Measurements from ENCODE around the gene FAM229B.

FAM229B gene, protein sequence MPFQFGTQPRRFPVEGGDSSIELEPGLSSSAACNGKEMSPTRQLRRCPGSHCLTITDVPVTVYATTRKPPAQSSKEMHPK

DNA sequence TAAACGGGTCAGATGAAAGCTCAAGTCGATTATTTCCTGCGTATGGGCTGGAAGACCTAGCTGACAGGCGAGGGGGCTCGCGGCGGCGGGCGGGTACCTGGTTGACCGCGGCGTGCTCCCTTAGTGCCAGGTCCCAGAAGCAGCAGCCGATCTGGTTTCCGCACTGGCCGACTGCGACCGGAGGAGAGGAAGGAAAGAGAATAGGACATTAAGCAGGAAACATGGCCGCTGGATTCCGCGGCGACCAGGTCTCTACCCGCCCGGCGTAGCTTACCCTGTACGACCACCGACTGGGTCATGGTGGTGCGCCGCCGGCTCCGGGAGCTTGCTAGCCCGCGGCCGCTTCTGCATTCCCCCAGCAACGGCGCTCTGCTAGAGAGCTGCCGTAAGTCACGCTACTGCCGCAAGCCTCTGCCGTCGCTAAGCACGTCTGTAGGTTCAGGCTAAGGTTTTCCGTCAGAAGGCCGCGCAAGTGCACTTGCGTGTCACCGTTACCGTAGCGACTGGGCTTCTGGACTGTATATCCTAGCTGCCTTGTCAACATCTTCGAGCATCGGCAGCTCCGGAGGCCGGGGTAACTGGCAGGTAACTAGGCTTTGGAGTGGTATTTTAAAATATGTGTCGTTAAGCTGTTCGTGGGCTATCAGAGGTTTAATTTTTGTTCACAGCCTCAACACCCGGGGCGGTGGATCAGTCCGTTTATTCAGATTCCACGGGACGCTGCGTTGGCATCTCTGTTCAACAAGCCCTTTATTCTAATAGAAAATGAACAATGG is at the start of gene FAM229B, which contains the start of gene TUBE1:
Gene FAM229B, plus strand, starts transcription at position 456 of the 776 bp plus-strand sequence. CDS start 11,693 bp downstream, outside the sequence.
Gene TUBE1, minus strand, starts transcription at position 347 of the 776 bp plus-strand sequence. Its CDS starts 48 bp downstream, at position 299.
- TF ChIP-seq, protein P1, sequence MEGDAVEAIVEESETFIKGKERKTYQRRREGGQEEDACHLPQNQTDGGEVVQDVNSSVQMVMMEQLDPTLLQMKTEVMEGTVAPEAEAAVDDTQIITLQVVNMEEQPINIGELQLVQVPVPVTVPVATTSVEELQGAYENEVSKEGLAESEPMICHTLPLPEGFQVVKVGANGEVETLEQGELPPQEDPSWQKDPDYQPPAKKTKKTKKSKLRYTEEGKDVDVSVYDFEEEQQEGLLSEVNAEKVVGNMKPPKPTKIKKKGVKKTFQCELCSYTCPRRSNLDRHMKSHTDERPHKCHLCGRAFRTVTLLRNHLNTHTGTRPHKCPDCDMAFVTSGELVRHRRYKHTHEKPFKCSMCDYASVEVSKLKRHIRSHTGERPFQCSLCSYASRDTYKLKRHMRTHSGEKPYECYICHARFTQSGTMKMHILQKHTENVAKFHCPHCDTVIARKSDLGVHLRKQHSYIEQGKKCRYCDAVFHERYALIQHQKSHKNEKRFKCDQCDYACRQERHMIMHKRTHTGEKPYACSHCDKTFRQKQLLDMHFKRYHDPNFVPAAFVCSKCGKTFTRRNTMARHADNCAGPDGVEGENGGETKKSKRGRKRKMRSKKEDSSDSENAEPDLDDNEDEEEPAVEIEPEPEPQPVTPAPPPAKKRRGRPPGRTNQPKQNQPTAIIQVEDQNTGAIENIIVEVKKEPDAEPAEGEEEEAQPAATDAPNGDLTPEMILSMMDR (IDR thresholded peaks at IDR 0.05; ENCODE audit: insufficient read depth, low read depth, low read length, missing control alignments), result no peak
- H3K4me3 ChIP-seq (ENCODE audit: low read length), result peak within 1 kb of the TSS; percentile 82
- DNase-seq (ENCODE audit: low read depth), result peak; percentile 96

DNA sequence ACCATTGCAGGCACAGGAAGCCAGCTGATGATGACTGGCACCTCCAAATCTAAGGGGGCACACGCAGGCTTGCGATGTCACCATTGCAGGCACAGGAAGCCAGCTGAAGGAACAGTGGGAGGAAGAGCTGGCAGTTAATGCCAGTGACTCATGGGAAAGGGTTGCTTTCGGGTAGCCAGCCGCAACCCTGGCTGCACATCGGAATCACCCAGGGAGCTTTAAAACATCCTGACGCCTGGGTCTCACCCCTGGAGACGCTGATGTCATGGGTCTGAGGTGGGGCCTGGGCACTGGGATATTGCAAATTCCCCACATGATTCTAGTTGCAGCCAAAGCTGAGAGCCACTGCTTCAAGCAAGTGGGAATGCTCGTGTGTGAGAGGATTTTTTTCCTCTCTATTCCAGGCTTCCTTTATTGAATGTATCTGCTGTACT is 49.6 kb upstream of the FAM229B start:
- DNase-seq (ENCODE audit: low read depth), result peak; percentile 74
- H3K4me3 ChIP-seq (ENCODE audit: low read length), result no peak overlapping the region
- TF ChIP-seq, protein P1 (IDR thresholded peaks at IDR 0.05; ENCODE audit: insufficient read depth, low read depth, low read length, missing control alignments), result no peak

DNA sequence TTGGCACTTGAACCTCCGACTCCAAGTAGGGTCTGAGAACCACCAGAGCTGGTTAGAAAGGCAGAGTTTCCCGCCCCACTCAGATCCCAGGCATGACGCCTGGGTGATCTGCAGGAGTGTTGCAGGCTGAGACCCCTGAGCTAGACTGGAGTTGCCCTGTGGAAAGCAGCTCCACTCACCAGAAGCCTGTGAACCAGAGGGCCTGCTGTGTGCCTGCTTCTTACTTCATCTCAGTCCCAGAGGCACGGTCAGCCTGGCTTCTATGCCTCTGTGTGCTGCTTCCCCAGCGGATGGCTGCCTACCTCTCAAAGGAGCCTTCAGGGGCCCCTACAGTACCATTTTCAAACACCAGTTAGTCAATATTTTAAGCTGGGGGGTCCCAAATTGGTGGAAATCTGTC is 49.1 kb upstream of the FAM229B start:
- H3K4me3 ChIP-seq (ENCODE audit: low read length), result no peak overlapping the region
- TF ChIP-seq, protein P1 (IDR thresholded peaks at IDR 0.05; ENCODE audit: insufficient read depth, low read depth, low read length, missing control alignments), result no peak
- no peak for DNase-seq (ENCODE audit: low read depth)

DNA sequence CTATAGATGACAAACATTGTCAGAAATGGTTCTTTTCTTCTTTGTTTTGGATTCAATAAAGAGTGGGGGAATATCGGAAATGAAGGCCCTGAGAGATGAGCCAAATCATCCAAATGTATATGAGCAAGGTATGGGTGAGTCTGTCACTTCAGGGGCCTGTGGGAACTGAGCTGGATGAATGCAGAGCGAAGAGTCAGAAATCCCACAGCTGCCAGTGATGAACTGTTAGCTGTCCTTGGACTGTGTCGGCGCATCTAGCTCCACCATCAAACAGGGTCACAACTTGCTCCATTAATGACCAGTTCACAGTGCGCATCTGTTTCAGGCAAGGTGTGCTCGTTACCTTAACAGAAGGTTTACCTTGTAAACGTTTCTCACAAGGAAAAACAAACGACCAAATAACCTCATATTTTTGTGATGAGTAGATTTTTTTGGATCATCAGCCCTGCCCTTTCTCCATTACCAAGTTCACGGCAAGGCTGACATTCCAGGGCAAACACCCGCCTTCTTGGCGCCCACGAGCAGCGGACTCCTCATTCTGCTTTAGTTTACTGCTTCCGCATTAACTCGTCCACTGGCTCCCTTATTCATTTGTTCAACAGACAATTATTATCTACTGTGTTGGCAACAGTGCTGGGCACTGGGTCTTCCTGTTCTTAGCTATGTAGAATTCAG is 48.5 kb upstream of the FAM229B start:
- H3K4me3 ChIP-seq (ENCODE audit: low read length), result no peak overlapping the region
- TF ChIP-seq, protein P1 (IDR thresholded peaks at IDR 0.05; ENCODE audit: insufficient read depth, low read depth, low read length, missing control alignments), result no peak
- DNase-seq (ENCODE audit: low read depth), result no peak

DNA sequence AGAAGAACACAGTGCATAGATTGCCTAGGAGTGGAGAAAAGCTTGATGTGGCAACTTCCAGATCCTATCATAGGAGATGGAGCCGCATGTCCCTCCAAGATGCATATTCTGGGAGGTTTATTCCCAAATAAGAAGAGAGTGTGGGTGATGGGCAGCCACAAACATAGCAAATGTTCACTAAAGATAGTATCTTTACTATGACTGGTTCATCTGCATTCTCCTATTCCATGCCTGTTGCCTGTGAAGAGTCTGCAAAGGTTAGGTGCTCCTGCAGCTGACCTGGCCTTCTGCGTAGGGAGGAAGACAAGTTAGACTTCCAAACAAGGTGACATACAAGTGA is 48.0 kb upstream of the FAM229B start:
- DNase-seq (ENCODE audit: low read depth), result no peak
- TF ChIP-seq, protein P1 (IDR thresholded peaks at IDR 0.05; ENCODE audit: insufficient read depth, low read depth, low read length, missing control alignments), result no peak
- no peak overlapping the region for H3K4me3 ChIP-seq (ENCODE audit: low read length)

DNA sequence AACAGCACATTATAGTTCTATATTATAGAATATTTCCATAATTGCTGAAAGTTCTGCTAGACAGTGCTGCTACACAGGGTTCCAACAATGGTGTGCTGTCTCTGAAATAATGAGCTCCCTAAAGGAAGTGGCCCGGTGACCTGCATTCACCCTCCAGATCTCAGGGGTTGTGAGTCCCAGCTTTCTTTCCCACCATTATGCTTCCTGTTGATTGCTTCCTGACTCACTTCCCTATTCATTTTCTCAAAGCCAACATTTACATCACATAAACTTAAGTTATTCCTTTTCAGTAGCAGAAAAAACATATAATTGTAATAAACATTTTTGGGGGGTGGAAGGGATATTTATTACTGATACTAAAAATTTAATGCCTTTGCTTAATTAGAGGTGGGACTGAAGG is 46.4 kb upstream of the FAM229B start:
- TF ChIP-seq, protein P1 (IDR thresholded peaks at IDR 0.05; ENCODE audit: insufficient read depth, low read depth, low read length, missing control alignments), result no peak
- no peak overlapping the region for H3K4me3 ChIP-seq (ENCODE audit: low read length)
- no peak for DNase-seq (ENCODE audit: low read depth)
